Bronchial epithelial cell (primary cell): ENCODE results near the gene NACA2. TPM values are rescaled to one million over a fixed set of nuclear protein-coding genes. Genes with fewer than 3 reads are reported as not detected.
A peak's percentile ranks its signal among the peaks of the same experiment; 100 is the strongest.

Experiments
- DNase-seq: peaks from one replicate; pipeline ENCODE4 v3.0.0-alpha.2; 2010; ENCODE audit warnings: low read depth
- FAIRE-seq: peaks from 2 replicates; lab custom pipeline; 2011; peaks lifted over from hg19 to GRCh38; lab: Jason Lieb, UNC
- H3K27me3 ChIP-seq: 2 replicates; pipeline ENCODE4 v1.5.1; 2011; ENCODE audit warnings: low read length; ENCODE audit not compliant: control insufficient read depth, insufficient read depth
- H3K36me3 ChIP-seq: 2 replicates; pipeline ENCODE4 v1.5.1; 2011; ENCODE audit warnings: low read length; ENCODE audit not compliant: control insufficient read depth, insufficient read depth
- H3K4me3 ChIP-seq: 2 replicates; pipeline ENCODE4 v1.5.1; 2011; ENCODE audit warnings: mild to moderate bottlenecking, low read depth, low read length, control low read depth
- total RNA-seq: library from RNA; depleted of rRNA; stranded (reverse); fragments of >200 nt; gene quantifications from 2 replicates; pipeline ENCODE4 v1.2.1, GENCODE V29; 2014
- TF ChIP-seq, protein P1 (sequence below): IDR thresholded peaks from 2 replicates; pipeline ENCODE4 v1.5.1; 2011; ENCODE audit warnings: mild to moderate bottlenecking, moderate library complexity, low read length, control low read depth, inconsistent platforms; ENCODE audit not compliant: insufficient read depth, severe bottlenecking

NACA2 gene
- total RNA-seq, 1 donor from 2014 or later: not detected

DNA sequence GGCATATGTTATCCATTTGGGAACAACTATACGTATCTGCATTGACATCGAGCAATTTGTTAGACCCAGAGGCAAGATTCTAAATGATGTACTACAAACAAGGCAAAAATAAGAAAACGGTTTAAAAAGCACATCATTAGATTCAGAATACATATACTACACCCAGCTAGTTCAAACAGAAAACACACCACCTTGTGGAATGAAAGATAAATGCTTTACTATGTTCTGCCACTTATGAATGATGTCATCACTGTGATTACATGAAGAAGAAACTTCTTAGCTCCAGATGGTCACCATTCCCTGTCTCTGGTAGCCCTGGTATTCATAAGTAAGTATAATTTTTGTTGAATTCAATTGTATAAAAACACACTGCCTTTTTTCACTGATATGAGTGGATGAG lies 7.8 kb downstream of the NACA2 start:
- TF ChIP-seq, protein P1, sequence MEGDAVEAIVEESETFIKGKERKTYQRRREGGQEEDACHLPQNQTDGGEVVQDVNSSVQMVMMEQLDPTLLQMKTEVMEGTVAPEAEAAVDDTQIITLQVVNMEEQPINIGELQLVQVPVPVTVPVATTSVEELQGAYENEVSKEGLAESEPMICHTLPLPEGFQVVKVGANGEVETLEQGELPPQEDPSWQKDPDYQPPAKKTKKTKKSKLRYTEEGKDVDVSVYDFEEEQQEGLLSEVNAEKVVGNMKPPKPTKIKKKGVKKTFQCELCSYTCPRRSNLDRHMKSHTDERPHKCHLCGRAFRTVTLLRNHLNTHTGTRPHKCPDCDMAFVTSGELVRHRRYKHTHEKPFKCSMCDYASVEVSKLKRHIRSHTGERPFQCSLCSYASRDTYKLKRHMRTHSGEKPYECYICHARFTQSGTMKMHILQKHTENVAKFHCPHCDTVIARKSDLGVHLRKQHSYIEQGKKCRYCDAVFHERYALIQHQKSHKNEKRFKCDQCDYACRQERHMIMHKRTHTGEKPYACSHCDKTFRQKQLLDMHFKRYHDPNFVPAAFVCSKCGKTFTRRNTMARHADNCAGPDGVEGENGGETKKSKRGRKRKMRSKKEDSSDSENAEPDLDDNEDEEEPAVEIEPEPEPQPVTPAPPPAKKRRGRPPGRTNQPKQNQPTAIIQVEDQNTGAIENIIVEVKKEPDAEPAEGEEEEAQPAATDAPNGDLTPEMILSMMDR: peak; percentile 36
- Histone ChIP-seq H3K4me3 (no peak overlapping the region), H3K27me3 (peaks cover 5% of the 10 kb centered on the region), H3K36me3 (no peaks in the 10 kb centered on the region)
- DNase-seq (peak; percentile 75), FAIRE-seq (no peak)

DNA sequence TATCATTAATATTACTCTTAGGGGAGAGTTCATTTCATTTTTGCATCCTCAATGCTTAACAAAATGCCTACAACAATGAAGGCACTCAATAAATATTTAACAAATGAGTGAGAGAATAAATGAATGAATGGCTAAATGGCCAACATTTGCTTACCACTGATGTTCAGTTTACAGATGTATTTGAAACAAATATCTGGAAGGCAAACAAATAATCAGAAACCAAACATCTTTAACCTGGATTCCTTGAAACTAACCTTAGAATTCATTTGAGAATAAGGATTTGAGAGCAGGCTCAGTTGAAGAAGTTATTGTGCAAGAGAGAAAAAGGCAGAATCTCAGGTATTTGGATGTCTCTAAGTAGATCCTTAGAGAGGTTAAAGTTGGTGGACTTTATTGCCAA lies 8.4 kb downstream of the NACA2 start:
- FAIRE-seq (no peak), DNase-seq (no peak)
- H3K36me3 ChIP-seq: no peaks in the 10 kb centered on the region
- peaks cover 4% of the 10 kb centered on the region for H3K27me3 ChIP-seq
- H3K4me3 ChIP-seq: no peak overlapping the region
- TF ChIP-seq, protein P1: no peak

DNA sequence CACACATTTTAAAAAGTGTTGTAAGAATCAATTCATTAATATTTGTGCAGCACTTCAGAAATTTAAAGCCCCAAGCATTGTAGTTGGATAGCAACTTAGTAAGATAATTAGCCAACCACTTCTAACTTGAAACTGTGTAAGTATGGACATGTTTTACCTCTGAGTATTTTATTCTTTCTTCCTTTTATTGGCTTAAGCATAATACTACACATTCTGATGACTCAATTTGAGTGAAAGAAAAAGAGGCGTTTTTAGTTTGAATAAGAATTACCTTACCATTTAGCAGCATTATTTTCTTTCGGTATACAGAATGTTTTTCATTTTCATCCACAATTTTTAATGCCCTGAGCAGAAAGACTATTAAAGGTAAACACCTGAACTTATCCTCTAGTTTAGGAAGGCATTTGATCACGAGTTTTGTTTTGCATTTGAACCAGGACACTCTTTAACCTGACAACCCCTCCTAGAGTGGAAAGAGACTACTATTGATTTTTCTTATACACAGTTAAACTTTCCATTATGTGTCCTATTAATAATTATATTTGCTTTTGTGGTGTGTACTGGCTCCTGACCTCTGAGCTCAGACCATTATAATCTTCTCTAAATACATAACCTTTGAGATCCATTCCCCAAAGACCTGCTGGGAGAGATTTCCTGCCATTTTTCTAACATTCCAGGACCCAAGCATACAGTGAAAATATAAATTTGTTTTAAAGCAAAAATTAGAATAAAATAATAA lies 9.2 kb downstream of the NACA2 start:
- TF ChIP-seq, protein P1: no peak

DNA sequence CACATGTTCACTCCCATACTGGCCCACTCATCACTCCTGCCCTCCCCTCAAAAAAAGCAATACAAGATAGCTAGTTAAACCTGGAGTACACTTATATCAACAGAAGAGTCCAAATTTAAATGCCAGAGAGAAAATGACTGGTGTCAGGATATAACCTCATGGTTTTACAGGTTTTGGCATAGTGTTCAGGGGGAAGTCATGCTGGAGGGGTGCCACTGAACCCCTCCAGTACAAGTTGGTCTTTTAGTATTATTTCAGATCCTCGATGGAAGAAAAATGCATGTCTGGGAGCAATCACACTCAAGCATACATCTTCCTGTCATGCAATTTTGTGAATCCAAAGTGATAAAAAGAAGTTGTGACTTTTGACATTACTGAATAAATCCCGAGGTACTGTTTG lies 10.5 kb downstream of the NACA2 start:
- peaks cover 4% of the 10 kb centered on the region for H3K27me3 ChIP-seq
- FAIRE-seq (no peak), DNase-seq (no peak)

More for the DNA sequence above, 9.2 kb downstream of the NACA2 start:
- DNase-seq (peak; percentile 55), FAIRE-seq (no peak)
- Histone ChIP-seq H3K27me3 (peaks cover 4% of the 10 kb centered on the region), H3K4me3 (no peak overlapping the region), H3K36me3 (no peaks in the 10 kb centered on the region)

GRCh38 chr17:61579961-61580360 lies 11.1 kb downstream of the NACA2 start:
- Histone ChIP-seq H3K27me3 (peaks cover 4% of the 10 kb centered on the region), H3K36me3 (no peaks in the 10 kb centered on the region), H3K4me3 (no peak overlapping the region)
- FAIRE-seq: no peak
- no peak for DNase-seq
- TF ChIP-seq, protein P1: peak; percentile 10

More for the DNA sequence above, 10.5 kb downstream of the NACA2 start:
- Histone ChIP-seq H3K36me3 (no peaks in the 10 kb centered on the region), H3K4me3 (no peak overlapping the region)
- TF ChIP-seq, protein P1: no peak
